Fibroblast of the aortic adventitia (primary cell): ENCODE measurements around the gene ITFG1. TPM values are rescaled to one million over a fixed set of nuclear protein-coding genes. Genes with fewer than 3 reads are reported as not detected.

Experiments
- DNase-seq: peaks from one replicate; pipeline ENCODE4 v3.0.0-alpha.2; 2010; ENCODE audit warnings: low read depth
- H3K4me3 ChIP-seq: 2 replicates; pipeline ENCODE4 v1.5.1; 2011; ENCODE audit warnings: low read depth, mild to moderate bottlenecking, control low read depth, low read length, moderate library complexity
- total RNA-seq: library from RNA; depleted of rRNA; stranded (reverse); fragments of >200 nt; gene quantifications from 2 replicates; pipeline ENCODE4 v1.2.3, GENCODE V29; 2012; ENCODE audit warnings: low replicate concordance
- TF ChIP-seq, protein P1 (sequence below): IDR thresholded peaks from 2 replicates; pipeline ENCODE4 v1.5.1; 2011; ENCODE audit warnings: mild to moderate bottlenecking, low read length, control low read depth, inconsistent platforms; ENCODE audit not compliant: insufficient read depth

The ITFG1 gene
- total RNA-seq, 1 donor = 62.4 TPM

DNA sequence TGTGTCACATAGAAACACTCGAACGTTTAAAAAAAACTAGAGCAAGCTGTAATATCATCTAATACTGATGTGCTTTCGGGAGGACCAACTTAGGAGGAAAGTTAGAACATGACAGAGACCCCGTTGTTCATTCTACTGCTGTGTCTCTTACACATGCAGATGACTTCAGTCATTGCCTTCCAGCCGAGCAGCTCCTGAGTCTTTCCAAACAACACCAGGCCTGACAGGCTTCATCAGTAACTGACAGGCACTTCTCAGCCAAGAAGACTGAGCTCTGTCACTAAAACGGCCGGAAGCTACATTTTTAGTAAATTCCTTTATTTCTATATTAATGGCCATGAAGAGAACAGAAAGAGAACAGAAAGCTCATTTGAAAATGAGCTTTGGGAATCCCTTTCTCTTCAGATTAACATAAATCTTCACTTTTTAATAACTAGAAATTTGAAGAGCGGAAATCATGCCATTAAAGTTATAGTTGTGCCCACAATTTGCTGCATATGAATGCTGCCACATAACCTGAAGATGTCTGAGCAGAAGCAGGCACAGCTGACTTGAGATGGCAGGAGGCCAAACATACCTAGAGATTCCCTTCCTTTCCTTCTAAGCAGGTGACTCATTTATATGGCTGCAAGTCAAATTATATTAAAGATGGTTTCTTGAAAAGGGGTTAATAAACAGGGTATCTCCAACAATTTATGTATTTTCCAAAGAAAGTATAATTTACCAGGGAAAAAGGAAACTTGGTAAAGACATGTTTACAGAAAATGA lies 148.9 kb downstream of the ITFG1 start:
- DNase-seq = peak; percentile 12
- TF ChIP-seq, protein P1, sequence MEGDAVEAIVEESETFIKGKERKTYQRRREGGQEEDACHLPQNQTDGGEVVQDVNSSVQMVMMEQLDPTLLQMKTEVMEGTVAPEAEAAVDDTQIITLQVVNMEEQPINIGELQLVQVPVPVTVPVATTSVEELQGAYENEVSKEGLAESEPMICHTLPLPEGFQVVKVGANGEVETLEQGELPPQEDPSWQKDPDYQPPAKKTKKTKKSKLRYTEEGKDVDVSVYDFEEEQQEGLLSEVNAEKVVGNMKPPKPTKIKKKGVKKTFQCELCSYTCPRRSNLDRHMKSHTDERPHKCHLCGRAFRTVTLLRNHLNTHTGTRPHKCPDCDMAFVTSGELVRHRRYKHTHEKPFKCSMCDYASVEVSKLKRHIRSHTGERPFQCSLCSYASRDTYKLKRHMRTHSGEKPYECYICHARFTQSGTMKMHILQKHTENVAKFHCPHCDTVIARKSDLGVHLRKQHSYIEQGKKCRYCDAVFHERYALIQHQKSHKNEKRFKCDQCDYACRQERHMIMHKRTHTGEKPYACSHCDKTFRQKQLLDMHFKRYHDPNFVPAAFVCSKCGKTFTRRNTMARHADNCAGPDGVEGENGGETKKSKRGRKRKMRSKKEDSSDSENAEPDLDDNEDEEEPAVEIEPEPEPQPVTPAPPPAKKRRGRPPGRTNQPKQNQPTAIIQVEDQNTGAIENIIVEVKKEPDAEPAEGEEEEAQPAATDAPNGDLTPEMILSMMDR = no peak
- H3K4me3 ChIP-seq = no peak overlapping the region

DNA sequence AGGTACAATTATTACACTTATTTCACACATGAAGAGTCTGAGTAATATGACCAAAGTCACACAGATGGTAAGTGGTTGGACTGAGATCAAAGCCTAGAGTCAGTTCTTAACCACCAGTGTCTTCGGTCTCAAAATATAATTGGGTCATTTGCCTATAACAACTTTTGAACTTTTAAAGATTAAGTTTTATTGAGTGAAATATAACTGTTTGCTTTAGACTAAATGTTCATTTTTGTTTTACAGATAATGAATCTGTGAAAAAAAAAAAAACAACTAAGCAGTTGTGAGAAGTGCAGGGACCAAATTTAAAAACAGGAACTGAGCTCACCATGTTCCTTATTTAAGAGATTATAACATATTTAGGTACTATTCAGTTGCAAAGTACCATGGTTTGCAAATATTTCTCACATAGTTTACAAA lies 150.1 kb downstream of the ITFG1 start:
- TF ChIP-seq, protein P1 = no peak
- H3K4me3 ChIP-seq = no peak overlapping the region
- no peak for DNase-seq

DNA sequence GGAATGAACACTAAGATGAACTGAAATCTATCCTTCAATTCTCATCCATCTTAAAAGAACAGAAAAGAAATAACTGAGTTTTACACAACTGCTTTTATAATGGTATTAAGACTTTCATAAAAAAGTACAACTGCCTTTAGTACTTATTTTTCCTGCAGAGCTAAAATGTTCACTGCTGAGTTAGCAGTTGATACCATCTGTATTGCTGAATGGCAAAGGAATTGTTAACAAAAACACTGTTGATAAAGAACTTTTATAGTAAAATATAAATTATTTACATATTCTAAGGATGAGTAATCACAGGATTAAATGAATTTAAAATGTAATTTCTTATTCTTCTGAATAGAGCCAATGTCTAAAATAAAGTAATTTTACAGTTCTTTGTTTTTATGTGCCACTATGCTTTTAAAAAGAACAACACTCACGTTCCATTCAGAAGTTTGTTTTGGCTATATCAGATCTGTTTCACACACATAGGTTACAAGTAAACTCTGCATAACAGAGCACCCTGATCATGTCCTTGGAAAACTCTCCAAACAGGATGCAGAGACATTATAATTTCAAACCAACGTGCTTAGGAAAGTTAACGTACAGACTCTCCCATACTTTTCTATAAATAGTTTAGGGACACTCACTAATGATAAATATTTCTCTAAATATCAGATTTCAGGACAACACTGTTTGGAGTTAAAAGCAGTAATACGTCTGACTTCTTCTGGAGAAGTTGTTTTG lies 151.1 kb downstream of the ITFG1 start:
- TF ChIP-seq, protein P1 = no peak
- H3K4me3 ChIP-seq = no peak overlapping the region
- no peak for DNase-seq

DNA sequence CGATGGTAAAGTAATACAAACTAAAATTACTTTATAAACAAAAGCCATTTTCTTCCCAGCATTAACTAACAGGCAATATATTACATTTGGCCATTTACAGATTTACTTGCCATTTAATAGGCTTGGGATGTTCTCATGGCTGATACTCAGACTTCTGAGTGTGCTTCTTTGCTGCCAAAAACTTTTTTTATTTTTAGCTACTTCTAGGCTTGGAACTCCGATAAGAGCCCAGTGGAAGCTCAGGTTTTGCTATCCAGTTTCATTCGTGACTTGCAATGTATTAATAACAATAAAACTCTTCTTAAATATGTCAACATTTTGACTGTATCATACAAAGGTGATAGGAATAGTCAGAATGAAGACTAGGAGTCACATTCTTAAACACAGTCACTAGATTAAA lies 152.3 kb downstream of the ITFG1 start:
- DNase-seq = peak; percentile 7
- no peak overlapping the region for H3K4me3 ChIP-seq
- TF ChIP-seq, protein P1 = no peak

DNA sequence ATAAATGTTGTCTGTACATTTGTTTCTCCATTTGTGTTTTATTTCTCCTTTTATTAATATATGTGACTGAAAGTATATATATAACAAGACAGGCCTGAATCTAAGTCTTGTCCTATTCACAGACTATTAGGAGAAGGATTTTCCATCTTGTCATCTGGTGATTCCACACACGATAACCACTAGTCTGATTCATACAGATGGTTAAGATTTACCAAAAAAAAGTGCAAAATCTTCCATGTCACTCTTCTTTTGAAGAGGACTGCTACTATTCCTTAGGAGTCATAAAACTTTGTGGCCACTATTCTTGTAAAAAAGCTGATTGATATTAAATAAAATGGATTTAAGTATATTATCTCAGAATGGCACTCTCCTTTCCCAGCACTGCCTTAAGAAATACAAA lies 156.3 kb downstream of the ITFG1 start:
- no peak overlapping the region for H3K4me3 ChIP-seq
- DNase-seq = no peak
- TF ChIP-seq, protein P1 = no peak

DNA sequence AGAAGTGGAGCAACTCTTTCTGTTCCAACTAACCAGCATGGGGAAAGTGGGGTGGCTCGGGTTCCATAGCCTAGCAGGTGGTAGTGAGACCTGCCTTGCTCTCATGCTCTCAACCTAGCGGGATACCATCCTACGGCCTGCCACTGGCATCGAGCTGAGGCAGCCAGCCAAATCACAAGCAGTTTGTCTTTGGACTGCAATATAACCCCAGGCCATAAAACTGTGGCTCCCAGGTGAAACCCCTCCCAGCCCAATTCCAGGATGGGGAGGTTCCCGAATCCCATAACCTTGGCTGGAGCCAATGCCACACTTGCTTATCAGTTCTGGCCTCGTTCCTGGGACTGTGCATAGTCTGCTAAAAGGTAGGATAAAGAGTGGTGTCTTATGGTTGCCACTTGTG lies 161.3 kb downstream of the ITFG1 start:
- TF ChIP-seq, protein P1 = no peak
- no peak overlapping the region for H3K4me3 ChIP-seq
- DNase-seq = no peak
